ENCODE data around the gene TIMM22. TPM values are rescaled to one million over a fixed set of nuclear protein-coding genes. Genes with fewer than 3 reads are reported as not detected.
A peak's percentile ranks its signal among the peaks of the same experiment; 100 is the strongest.

The TIMM22 gene
- total and polyA plus RNA-seq, 2 of the 13 experiments (the other 11 are each of a cell fraction or from before 2014, with no cell fraction given): 6.2 to 15.5 TPM

DNA sequence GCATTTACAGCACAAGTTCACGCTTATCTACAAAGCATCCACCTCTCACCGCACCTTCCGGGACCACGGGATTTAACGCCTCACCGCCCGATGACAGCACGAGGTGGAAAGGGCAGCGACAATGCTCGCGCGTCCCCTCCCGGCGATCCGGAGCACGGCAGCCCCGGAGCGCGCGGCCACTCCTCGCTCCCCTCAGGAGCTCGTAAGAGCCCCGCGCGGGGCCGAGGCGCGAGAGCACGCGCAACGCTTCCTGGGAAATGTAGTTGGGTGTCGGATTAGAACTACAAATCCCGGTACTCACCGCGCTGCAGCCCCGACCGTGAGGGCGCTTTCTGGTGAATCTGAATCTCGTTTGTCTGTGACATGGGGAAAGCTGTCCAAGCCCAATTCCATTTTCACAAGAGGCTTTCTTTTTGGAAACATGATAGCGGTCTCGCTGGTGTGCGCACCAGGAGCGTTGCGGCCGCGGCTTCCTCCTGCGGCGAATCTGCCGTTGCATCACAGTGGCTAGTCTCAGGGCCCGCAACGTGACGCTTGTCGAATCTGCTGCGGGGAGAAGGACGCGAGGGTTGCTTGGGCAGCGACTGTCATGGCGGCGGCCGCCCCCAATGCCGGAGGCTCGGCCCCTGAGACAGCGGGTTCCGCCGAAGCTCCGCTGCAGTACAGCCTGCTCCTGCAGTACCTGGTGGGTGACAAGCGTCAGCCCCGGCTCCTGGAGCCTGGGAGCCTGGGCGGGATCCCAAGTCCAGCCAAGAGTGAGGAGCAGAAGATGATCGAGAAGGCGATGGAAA is at the start of gene TIMM22 (continued):
- TF ChIP-seq ZNF703 (CRISPR knock-in tag; IDR thresholded peaks at IDR 0.05; ENCODE audit: borderline replicate concordance): 0 out of 2 replicates have a peak, but pooled peaks have one; percentile 85
- TF ChIP-seq ZNF121 (CRISPR knock-in tag; IDR thresholded peaks at IDR 0.05): peak; percentile 40; the same call in 1 of the 2 replicates
- 0 out of 2 replicates have a peak, but pooled peaks have one; percentile 48 for TF ChIP-seq ISX (CRISPR knock-in tag; conservative IDR thresholded peaks at IDR 0.05)
- no peak for TF ChIP-seq CHD4 (IDR thresholded peaks at IDR 0.05; ENCODE audit: borderline replicate concordance, low read length)
- TF ChIP-seq HNRNPH1 (optimal IDR thresholded peaks at IDR 0.05; ENCODE audit: low read depth, low read length): no peak
- TF ChIP-seq, protein P1, sequence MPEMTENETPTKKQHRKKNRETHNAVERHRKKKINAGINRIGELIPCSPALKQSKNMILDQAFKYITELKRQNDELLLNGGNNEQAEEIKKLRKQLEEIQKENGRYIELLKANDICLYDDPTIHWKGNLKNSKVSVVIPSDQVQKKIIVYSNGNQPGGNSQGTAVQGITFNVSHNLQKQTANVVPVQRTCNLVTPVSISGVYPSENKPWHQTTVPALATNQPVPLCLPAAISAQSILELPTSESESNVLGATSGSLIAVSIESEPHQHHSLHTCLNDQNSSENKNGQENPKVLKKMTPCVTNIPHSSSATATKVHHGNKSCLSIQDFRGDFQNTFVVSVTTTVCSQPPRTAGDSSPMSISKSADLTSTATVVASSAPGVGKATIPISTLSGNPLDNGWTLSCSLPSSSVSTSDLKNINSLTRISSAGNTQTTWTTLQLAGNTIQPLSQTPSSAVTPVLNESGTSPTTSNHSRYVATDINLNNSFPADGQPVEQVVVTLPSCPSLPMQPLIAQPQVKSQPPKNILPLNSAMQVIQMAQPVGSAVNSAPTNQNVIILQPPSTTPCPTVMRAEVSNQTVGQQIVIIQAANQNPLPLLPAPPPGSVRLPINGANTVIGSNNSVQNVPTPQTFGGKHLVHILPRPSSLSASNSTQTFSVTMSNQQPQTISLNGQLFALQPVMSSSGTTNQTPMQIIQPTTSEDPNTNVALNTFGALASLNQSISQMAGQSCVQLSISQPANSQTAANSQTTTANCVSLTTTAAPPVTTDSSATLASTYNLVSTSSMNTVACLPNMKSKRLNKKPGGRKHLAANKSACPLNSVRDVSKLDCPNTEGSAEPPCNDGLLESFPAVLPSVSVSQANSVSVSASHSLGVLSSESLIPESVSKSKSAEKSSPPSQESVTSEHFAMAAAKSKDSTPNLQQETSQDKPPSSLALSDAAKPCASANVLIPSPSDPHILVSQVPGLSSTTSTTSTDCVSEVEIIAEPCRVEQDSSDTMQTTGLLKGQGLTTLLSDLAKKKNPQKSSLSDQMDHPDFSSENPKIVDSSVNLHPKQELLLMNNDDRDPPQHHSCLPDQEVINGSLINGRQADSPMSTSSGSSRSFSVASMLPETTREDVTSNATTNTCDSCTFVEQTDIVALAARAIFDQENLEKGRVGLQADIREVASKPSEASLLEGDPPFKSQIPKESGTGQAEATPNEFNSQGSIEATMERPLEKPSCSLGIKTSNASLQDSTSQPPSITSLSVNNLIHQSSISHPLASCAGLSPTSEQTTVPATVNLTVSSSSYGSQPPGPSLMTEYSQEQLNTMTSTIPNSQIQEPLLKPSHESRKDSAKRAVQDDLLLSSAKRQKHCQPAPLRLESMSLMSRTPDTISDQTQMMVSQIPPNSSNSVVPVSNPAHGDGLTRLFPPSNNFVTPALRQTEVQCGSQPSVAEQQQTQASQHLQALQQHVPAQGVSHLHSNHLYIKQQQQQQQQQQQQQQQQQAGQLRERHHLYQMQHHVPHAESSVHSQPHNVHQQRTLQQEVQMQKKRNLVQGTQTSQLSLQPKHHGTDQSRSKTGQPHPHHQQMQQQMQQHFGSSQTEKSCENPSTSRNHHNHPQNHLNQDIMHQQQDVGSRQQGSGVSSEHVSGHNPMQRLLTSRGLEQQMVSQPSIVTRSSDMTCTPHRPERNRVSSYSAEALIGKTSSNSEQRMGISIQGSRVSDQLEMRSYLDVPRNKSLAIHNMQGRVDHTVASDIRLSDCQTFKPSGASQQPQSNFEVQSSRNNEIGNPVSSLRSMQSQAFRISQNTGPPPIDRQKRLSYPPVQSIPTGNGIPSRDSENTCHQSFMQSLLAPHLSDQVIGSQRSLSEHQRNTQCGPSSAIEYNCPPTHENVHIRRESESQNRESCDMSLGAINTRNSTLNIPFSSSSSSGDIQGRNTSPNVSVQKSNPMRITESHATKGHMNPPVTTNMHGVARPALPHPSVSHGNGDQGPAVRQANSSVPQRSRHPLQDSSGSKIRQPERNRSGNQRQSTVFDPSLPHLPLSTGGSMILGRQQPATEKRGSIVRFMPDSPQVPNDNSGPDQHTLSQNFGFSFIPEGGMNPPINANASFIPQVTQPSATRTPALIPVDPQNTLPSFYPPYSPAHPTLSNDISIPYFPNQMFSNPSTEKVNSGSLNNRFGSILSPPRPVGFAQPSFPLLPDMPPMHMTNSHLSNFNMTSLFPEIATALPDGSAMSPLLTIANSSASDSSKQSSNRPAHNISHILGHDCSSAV (CRISPR knock-in tag; IDR thresholded peaks at IDR 0.05; ENCODE audit: borderline replicate concordance): 0 out of 2 replicates have a peak, but pooled peaks have one; percentile 18
- TF ChIP-seq ZNF331 (CRISPR knock-in tag; IDR thresholded peaks at IDR 0.05): peak; percentile 68
- no peak; the same call in 1 of the 2 replicates for TF ChIP-seq TP53 (CRISPR knock-in tag; conservative IDR thresholded peaks at IDR 0.05)
- TF ChIP-seq SNAPC2 (CRISPR knock-in tag; IDR thresholded peaks at IDR 0.05): 0 out of 2 replicates have a peak, but pooled peaks have one; percentile 25
- TF ChIP-seq ZSCAN30 (CRISPR knock-in tag; IDR thresholded peaks at IDR 0.05): 0 out of 2 replicates have a peak, but pooled peaks have one; percentile 41
- TF ChIP-seq PHF20 (CRISPR knock-in tag; IDR thresholded peaks at IDR 0.05): peak; percentile 95
- no peak for TF ChIP-seq ZC3H4 (CRISPR knock-in tag; IDR thresholded peaks at IDR 0.05; ENCODE audit: borderline replicate concordance)
- TF ChIP-seq, protein P2, sequence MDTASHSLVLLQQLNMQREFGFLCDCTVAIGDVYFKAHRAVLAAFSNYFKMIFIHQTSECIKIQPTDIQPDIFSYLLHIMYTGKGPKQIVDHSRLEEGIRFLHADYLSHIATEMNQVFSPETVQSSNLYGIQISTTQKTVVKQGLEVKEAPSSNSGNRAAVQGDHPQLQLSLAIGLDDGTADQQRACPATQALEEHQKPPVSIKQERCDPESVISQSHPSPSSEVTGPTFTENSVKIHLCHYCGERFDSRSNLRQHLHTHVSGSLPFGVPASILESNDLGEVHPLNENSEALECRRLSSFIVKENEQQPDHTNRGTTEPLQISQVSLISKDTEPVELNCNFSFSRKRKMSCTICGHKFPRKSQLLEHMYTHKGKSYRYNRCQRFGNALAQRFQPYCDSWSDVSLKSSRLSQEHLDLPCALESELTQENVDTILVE (CRISPR knock-in tag; IDR thresholded peaks at IDR 0.05): peak; percentile 82; the same call in 1 of the 2 replicates
- TF ChIP-seq ZNF510 (CRISPR knock-in tag; IDR thresholded peaks at IDR 0.05; ENCODE audit: low read depth): peak; percentile 94
- 0 out of 2 replicates have a peak, but pooled peaks have one; percentile 34 for TF ChIP-seq ZNF101 (CRISPR knock-in tag; IDR thresholded peaks at IDR 0.05; ENCODE audit: borderline replicate concordance, low read depth)
